Mesenchymal stem cell (in vitro differentiated cells and primary cell): Measurements from ENCODE around the gene CFD.
A peak's percentile ranks its signal among the peaks of the same experiment; 100 is the strongest.

Source experiments
- DNase-seq: peaks from one replicate; pipeline ENCODE4 v3.0.0-alpha.2; 2013
- H2AFZ ChIP-seq: one replicate; pipeline ENCODE4 v1.6.1; 2013; ENCODE audit warnings: low read depth, mild to moderate bottlenecking, control low read depth, inconsistent platforms, low read length, moderate library complexity
- H2AK5ac ChIP-seq: 2 replicates; pipeline ENCODE4 v1.6.1; 2013; ENCODE audit warnings: low read length, moderate library complexity, mild to moderate bottlenecking, inconsistent platforms; ENCODE audit not compliant: severe bottlenecking
- H2BK120ac ChIP-seq: one replicate; pipeline ENCODE4 v1.6.1; 2013; ENCODE audit warnings: low read depth, mild to moderate bottlenecking, inconsistent platforms, low read length, moderate library complexity
- H2BK12ac ChIP-seq, 2 experiments: one replicate each; pipeline ENCODE4 v1.6.1; 2013; ENCODE audit warnings: inconsistent platforms in 2 of 2, low read length in 2 of 2, mild to moderate bottlenecking in 2 of 2, moderate library complexity in 2 of 2, control low read depth in 1 of 2
- H2BK15ac ChIP-seq: one replicate; pipeline ENCODE4 v1.6.1; 2013; ENCODE audit warnings: mild to moderate bottlenecking, low read depth, inconsistent platforms; ENCODE audit not compliant: poor library complexity, severe bottlenecking
- H2BK5ac ChIP-seq: 2 replicates; pipeline ENCODE4 v1.6.1; 2013; ENCODE audit warnings: low read depth, mild to moderate bottlenecking, low read length, control low read depth, inconsistent platforms; ENCODE audit not compliant: poor library complexity, severe bottlenecking
- H3K14ac ChIP-seq, 2 experiments: one replicate each; pipeline ENCODE4 v1.6.1; 2013; ENCODE audit warnings: inconsistent platforms in 2 of 2, low read length in 2 of 2, control low read depth in 1 of 2, mild to moderate bottlenecking in 1 of 2, moderate library complexity in 1 of 2
- H3K18ac ChIP-seq, 2 experiments: one replicate each; pipeline ENCODE4 v1.6.1; 2013; ENCODE audit warnings: inconsistent platforms in 2 of 2, low read length in 2 of 2, control low read depth in 1 of 2, low read depth in 1 of 2, mild to moderate bottlenecking in 1 of 2
- H3K23ac ChIP-seq, 2 experiments: one replicate each; pipeline ENCODE4 v1.6.1; 2013; ENCODE audit warnings: inconsistent platforms in 2 of 2, low read length in 2 of 2, mild to moderate bottlenecking in 2 of 2, moderate library complexity in 2 of 2, control low read depth in 1 of 2
- H3K27ac ChIP-seq: 2 replicates; pipeline ENCODE4 v1.5.1; 2013; ENCODE audit warnings: mild to moderate bottlenecking, moderate library complexity, low read length, control low read depth, inconsistent platforms; ENCODE audit not compliant: poor library complexity, severe bottlenecking
- H3K27me3 ChIP-seq, 2 experiments: 2 replicates each; pipeline versions ENCODE4 v1.6.1 to v1.7.0; 2013; ENCODE audit warnings: low read length in 2 of 2, mild to moderate bottlenecking in 2 of 2, moderate library complexity in 2 of 2, control low read depth in 1 of 2, inconsistent platforms in 1 of 2; ENCODE audit not compliant: control insufficient read depth in 1 of 2, insufficient read depth in 1 of 2
- H3K36me3 ChIP-seq, 2 experiments: 2 replicates each; pipeline versions ENCODE4 v1.6.1 to v1.7.0; 2013; ENCODE audit warnings: low read length in 2 of 2, control low read depth in 1 of 2, inconsistent platforms in 1 of 2, low read depth in 1 of 2, mild to moderate bottlenecking in 1 of 2; ENCODE audit not compliant: insufficient read depth in 2 of 2, control insufficient read depth in 1 of 2
- H3K4ac ChIP-seq, 2 experiments: one replicate each; pipeline ENCODE4 v1.6.1; 2013; ENCODE audit warnings: inconsistent platforms in 2 of 2, low read length in 2 of 2, mild to moderate bottlenecking in 2 of 2, moderate library complexity in 2 of 2, control low read depth in 1 of 2, low read depth in 1 of 2
- H3K4me1 ChIP-seq: 2 replicates; pipeline ENCODE4 v1.6.1; 2013; ENCODE audit warnings: low read depth, low read length, control low read depth; ENCODE audit not compliant: control insufficient read depth, insufficient read depth
- H3K4me2 ChIP-seq: 2 replicates; pipeline ENCODE4 v1.6.1; 2013; ENCODE audit warnings: low read length, mild to moderate bottlenecking, inconsistent platforms; ENCODE audit not compliant: poor library complexity, severe bottlenecking
- H3K4me3 ChIP-seq, 2 experiments: 2 replicates each; pipeline versions ENCODE4 v1.5.1 to v1.7.0; 2013; ENCODE audit warnings: low read length in 2 of 2, mild to moderate bottlenecking in 2 of 2, control low read depth in 1 of 2, low read depth in 1 of 2; ENCODE audit not compliant: insufficient read depth in 1 of 2
- H3K79me1 ChIP-seq: replicated peaks from 2 replicates; pipeline ENCODE4 v1.6.1; 2013; ENCODE audit warnings: mild to moderate bottlenecking, control low read depth, low read length, inconsistent platforms; ENCODE audit not compliant: poor library complexity, severe bottlenecking
- H3K9ac ChIP-seq: 2 replicates; pipeline ENCODE4 v1.7.0; 2013; ENCODE audit warnings: mild to moderate bottlenecking, low read length, moderate library complexity
- H3K9me3 ChIP-seq: 2 replicates; pipeline ENCODE4 v1.7.0; 2013; ENCODE audit warnings: mild to moderate bottlenecking, low read length; ENCODE audit not compliant: control insufficient read depth
- H4K8ac ChIP-seq: one replicate; pipeline ENCODE4 v1.6.1; 2013; ENCODE audit warnings: inconsistent platforms, mild to moderate bottlenecking, low read length, moderate library complexity
- H4K91ac ChIP-seq: one replicate; pipeline ENCODE4 v1.6.1; 2013; ENCODE audit warnings: mild to moderate bottlenecking, low read length, inconsistent platforms
- WGBS: methylation state at CpG from one replicate; pipeline ENCODE4 v1.1.7; 2013; ENCODE audit warnings: mixed read lengths; 5-methylcytosine and 5-hydroxymethylcytosine counted together

Gene CFD

DNA sequence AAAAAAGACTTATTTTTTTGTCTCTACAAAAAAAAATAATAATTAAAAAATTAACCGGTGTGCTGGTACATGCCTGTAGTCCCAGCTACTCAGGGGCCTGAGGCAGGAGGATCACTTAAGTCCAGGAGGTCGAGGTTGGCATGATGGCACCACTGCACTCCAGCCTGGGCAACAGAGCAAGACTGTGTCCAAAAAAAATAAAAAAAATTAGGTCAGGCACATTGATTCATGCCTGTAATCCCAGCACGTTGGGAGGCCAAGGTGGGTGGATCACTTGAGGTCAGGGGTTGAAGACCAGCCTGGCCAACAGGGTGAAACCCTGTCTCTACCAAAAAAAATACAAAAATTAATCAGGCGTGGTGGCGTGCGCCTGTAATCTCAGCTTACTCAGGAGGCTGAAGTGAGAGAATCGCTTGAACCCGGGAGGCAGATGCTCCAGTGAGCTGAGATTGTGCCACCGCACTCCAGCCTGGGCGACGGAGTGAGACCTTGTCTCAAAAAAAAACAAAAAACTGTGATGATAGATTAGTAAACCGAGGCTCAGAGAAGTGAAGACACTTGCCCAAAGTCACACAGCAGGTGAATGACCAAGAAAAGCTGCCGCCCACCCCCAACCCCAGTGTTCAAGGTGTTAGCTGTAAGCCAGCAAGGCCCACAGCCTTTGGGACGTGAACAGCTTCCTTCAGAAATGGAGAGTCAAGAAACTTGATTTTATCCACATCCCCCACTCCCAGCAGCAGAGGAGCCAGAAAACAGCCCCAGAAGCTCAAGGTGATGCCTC, 43.2 kb downstream of the CFD start:
- H2BK120ac ChIP-seq: no peak overlapping the region
- 94% methylated on average over 14 of the region's 14 CpGs for WGBS
- H2BK5ac ChIP-seq: no peak overlapping the region
- H4K91ac ChIP-seq: no peak overlapping the region
- no peak overlapping the region for H2AFZ ChIP-seq
- H3K4me3 ChIP-seq: no peak overlapping the region
- no peak overlapping the region for H4K8ac ChIP-seq
- H3K4me2 ChIP-seq: no peak overlapping the region
- no peaks in the 10 kb centered on the region for H3K27me3 ChIP-seq
- peaks cover 14 to 57% of the 10 kb centered on the region in 2 experiments for H3K36me3 ChIP-seq
- H3K4ac ChIP-seq: no peak overlapping the region
- no peak overlapping the region for H3K23ac ChIP-seq
- no peak overlapping the region for H3K18ac ChIP-seq
- H3K14ac ChIP-seq: no peak overlapping the region
- H2BK12ac ChIP-seq: no peak overlapping the region
- no peak overlapping the region for H3K27ac ChIP-seq
- H3K4me1 ChIP-seq: peaks cover 28% of the 10 kb centered on the region
- no peak overlapping the region for H2BK15ac ChIP-seq
- H3K9ac ChIP-seq: no peak overlapping the region
- no peaks in the 10 kb centered on the region for H3K9me3 ChIP-seq
- peaks cover 33% of the 10 kb centered on the region for H3K79me1 ChIP-seq
- H2AK5ac ChIP-seq: no peak overlapping the region
- DNase-seq: no peak

- H3K79me1 ChIP-seq: peaks cover 34% of the 10 kb centered on the region
- no peak overlapping the region for H2AK5ac ChIP-seq
- H3K14ac ChIP-seq: no peak overlapping the region
- no peak overlapping the region for H3K18ac ChIP-seq
- H3K9ac ChIP-seq: no peak overlapping the region
- H4K91ac ChIP-seq: no peak overlapping the region
- H4K8ac ChIP-seq: no peak overlapping the region
- H3K4me1 ChIP-seq: peaks cover 29% of the 10 kb centered on the region
- no peak overlapping the region for H2BK12ac ChIP-seq
- H2BK5ac ChIP-seq: no peak overlapping the region
- H2BK120ac ChIP-seq: no peak overlapping the region
- no peak overlapping the region for H3K4ac ChIP-seq
- 71% methylated on average over 32 of the region's 32 CpGs for WGBS
- peaks cover 13 to 54% of the 10 kb centered on the region in 2 experiments for H3K36me3 ChIP-seq
- no peaks in the 10 kb centered on the region for H3K27me3 ChIP-seq
- H3K9me3 ChIP-seq: no peaks in the 10 kb centered on the region
- no peak overlapping the region for H3K27ac ChIP-seq
- DNase-seq: no peak
- no peak overlapping the region for H3K4me3 ChIP-seq
- no peak overlapping the region for H2AFZ ChIP-seq
- H2BK15ac ChIP-seq: no peak overlapping the region
- peak overlapping the region; percentile 20 for H3K4me2 ChIP-seq
- H3K23ac ChIP-seq: no peak overlapping the region
Measured at GRCh38 chr19:903266-903797, 43.9 kb downstream of the CFD start.

DNA sequence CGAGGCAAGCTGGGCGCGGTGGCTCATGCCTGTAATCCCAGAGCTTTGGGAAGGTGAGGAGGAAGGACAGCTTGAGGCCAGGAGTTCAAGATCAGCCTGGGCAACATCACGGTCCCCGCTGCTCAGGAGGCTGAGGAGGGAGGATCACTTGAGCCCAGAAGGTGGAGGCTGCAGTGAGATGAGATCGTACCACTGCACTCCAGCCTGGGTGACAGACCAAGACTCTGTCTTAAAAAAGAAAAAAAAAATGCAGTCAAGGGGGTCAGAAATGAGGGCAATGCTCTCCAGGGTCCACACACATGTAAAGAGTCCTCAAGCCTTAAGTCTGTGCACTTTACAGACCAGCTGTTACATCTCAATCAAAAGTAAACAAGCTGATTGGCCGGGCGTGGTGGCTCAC, 45.1 kb downstream of the CFD start:
- H2AFZ ChIP-seq: no peak overlapping the region
- H3K36me3 ChIP-seq: peaks cover 2 to 46% of the 10 kb centered on the region in 2 experiments
- no peak overlapping the region for H3K4ac ChIP-seq
- H3K27me3 ChIP-seq: no peaks in the 10 kb centered on the region
- H3K9ac ChIP-seq: no peak overlapping the region
- H2AK5ac ChIP-seq: no peak overlapping the region
- no peak overlapping the region for H2BK5ac ChIP-seq
- DNase-seq: no peak
- peaks cover 28% of the 10 kb centered on the region for H3K79me1 ChIP-seq
- H3K27ac ChIP-seq: no peak overlapping the region
- H3K4me1 ChIP-seq: peaks cover 40% of the 10 kb centered on the region
- H4K8ac ChIP-seq: no peak overlapping the region
- H3K4me2 ChIP-seq: no peak overlapping the region
- no peak overlapping the region for H3K18ac ChIP-seq
- H3K14ac ChIP-seq: no peak overlapping the region
- 98% methylated on average over 8 of the region's 8 CpGs for WGBS
- no peak overlapping the region for H3K4me3 ChIP-seq
- H4K91ac ChIP-seq: no peak overlapping the region
- H2BK12ac ChIP-seq: no peak overlapping the region
- H3K9me3 ChIP-seq: no peaks in the 10 kb centered on the region
- H2BK120ac ChIP-seq: no peak overlapping the region
- H3K23ac ChIP-seq: no peak overlapping the region
- no peak overlapping the region for H2BK15ac ChIP-seq

GRCh38 chr19:906480-906879, 47.0 kb downstream of the CFD start:
- no peak overlapping the region for H2BK5ac ChIP-seq
- no peak overlapping the region for H3K9ac ChIP-seq
- no peak overlapping the region for H3K4me2 ChIP-seq
- H3K4me3 ChIP-seq: no peak overlapping the region
- 94% methylated on average over 3 of the region's 7 CpGs for WGBS
- H3K4ac ChIP-seq: no peak overlapping the region
- peaks cover 34% of the 10 kb centered on the region for H3K4me1 ChIP-seq
- peaks cover 0 to 34% of the 10 kb centered on the region in 2 experiments for H3K36me3 ChIP-seq
- no peak overlapping the region for H3K14ac ChIP-seq
- H2AK5ac ChIP-seq: no peak overlapping the region
- no peak overlapping the region for H2BK12ac ChIP-seq
- H4K91ac ChIP-seq: no peak overlapping the region
- no peaks in the 10 kb centered on the region for H3K27me3 ChIP-seq
- no peak overlapping the region for H2BK120ac ChIP-seq
- no peak overlapping the region for H2BK15ac ChIP-seq
- H3K79me1 ChIP-seq: peaks cover 14% of the 10 kb centered on the region
- DNase-seq: no peak
- H4K8ac ChIP-seq: no peak overlapping the region
- H3K27ac ChIP-seq: no peak overlapping the region
- H3K9me3 ChIP-seq: no peaks in the 10 kb centered on the region
- H3K18ac ChIP-seq: no peak overlapping the region
- no peak overlapping the region for H3K23ac ChIP-seq
- no peak overlapping the region for H2AFZ ChIP-seq
